Measurements from ENCODE around the gene EPRS1.

EPRS1 gene

DNA sequence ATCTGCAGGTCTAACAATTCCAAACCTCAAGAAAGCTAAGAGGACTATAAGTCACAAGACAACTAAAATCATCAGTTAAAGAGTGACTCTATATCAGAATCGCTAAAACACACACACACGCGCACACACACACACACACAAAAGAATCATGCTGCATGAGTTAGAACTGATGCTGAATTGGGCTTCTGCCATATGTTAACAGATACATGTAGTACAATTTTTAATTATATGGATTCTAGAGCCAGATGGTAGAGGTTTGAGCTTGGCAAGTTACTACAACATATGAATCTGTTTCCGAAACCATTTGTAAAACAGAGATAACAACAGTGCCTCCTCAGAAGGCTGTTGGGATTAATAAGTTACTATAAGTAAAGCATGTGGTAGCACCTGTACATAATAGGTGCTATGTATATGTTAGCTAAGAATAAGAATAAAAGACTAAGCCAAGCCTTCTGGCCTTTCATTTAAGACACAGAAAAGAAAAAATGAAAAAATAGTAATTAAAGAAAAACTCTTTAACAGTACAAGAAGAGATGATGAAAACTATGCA lies 17.9 kb downstream of the EPRS1 start:
- DNase-seq (ENCODE audit: low read depth): no peak
- H3K4me3 ChIP-seq (ENCODE audit: low read depth, low read length): no peak overlapping the region

DNA sequence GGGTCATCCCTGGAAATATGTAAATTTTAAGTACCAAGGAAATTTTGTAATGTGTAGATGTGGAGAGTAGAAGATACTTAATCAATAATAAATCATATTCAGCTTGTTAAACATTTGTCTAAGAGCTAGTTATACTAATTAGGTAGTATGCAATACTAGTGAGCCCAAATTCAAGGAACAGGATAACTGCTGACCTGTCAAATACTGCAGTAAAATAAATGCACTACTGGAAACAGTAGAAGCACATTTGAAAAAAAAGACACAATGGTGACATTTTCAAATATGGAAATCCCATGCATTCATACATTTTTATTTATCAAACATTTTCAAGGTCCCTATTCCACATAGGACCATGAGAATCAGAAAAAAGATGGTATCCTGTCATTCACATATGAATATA lies 27.2 kb downstream of the EPRS1 start:
- no peak for DNase-seq (ENCODE audit: low read depth)
- no peak overlapping the region for H3K4me3 ChIP-seq (ENCODE audit: low read depth, low read length)
- TF ChIP-seq MYC (IDR thresholded peaks at IDR 0.05; ENCODE audit: low read depth, low read length) (no peak), POLR2A (IDR thresholded peaks at IDR 0.05; ENCODE audit: extremely low read depth, insufficient read length) (no peak)
- TF ChIP-seq, protein P1, sequence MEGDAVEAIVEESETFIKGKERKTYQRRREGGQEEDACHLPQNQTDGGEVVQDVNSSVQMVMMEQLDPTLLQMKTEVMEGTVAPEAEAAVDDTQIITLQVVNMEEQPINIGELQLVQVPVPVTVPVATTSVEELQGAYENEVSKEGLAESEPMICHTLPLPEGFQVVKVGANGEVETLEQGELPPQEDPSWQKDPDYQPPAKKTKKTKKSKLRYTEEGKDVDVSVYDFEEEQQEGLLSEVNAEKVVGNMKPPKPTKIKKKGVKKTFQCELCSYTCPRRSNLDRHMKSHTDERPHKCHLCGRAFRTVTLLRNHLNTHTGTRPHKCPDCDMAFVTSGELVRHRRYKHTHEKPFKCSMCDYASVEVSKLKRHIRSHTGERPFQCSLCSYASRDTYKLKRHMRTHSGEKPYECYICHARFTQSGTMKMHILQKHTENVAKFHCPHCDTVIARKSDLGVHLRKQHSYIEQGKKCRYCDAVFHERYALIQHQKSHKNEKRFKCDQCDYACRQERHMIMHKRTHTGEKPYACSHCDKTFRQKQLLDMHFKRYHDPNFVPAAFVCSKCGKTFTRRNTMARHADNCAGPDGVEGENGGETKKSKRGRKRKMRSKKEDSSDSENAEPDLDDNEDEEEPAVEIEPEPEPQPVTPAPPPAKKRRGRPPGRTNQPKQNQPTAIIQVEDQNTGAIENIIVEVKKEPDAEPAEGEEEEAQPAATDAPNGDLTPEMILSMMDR (IDR thresholded peaks at IDR 0.05; ENCODE audit: low read depth, low read length): no peak
- TF ChIP-seq, protein P2, sequence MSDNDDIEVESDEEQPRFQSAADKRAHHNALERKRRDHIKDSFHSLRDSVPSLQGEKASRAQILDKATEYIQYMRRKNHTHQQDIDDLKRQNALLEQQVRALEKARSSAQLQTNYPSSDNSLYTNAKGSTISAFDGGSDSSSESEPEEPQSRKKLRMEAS (IDR thresholded peaks at IDR 0.05; ENCODE audit: low read depth, low read length): no peak

More for the DNA sequence above, 17.9 kb downstream of the EPRS1 start:
- no peak for TF ChIP-seq MYC (IDR thresholded peaks at IDR 0.05; ENCODE audit: low read depth, low read length)
- TF ChIP-seq, protein P1 (IDR thresholded peaks at IDR 0.05; ENCODE audit: low read depth, low read length): no peak
- TF ChIP-seq, protein P2 (IDR thresholded peaks at IDR 0.05; ENCODE audit: low read depth, low read length): no peak
- TF ChIP-seq POLR2A (IDR thresholded peaks at IDR 0.05; ENCODE audit: extremely low read depth, insufficient read length): no peak

DNA sequence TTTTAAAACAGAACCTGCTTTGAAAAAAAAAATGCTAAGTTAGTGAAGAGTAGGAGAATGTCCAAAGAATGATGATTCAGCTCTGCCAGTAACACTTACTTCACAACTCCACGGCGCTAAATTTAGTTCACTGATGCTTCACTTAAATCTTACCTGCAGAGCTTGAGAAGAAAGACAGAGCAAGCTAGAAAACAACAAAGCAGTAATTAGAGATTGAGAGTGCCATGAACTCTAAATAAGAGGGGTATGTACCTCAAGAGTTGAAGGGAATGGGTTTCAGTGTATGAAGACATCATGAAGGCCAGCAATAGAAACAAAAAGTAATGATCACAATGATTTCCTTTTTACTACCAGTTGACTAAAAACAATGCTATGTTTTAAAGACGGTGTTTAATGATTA lies 32.8 kb downstream of the EPRS1 start:
- DNase-seq (ENCODE audit: low read depth): no peak
- TF ChIP-seq POLR2A (IDR thresholded peaks at IDR 0.05; ENCODE audit: extremely low read depth, insufficient read length) (no peak), MYC (IDR thresholded peaks at IDR 0.05; ENCODE audit: low read depth, low read length) (no peak)
- TF ChIP-seq, protein P2 (IDR thresholded peaks at IDR 0.05; ENCODE audit: low read depth, low read length): no peak
- TF ChIP-seq, protein P1 (IDR thresholded peaks at IDR 0.05; ENCODE audit: low read depth, low read length): no peak
- no peak overlapping the region for H3K4me3 ChIP-seq (ENCODE audit: low read depth, low read length)

DNA sequence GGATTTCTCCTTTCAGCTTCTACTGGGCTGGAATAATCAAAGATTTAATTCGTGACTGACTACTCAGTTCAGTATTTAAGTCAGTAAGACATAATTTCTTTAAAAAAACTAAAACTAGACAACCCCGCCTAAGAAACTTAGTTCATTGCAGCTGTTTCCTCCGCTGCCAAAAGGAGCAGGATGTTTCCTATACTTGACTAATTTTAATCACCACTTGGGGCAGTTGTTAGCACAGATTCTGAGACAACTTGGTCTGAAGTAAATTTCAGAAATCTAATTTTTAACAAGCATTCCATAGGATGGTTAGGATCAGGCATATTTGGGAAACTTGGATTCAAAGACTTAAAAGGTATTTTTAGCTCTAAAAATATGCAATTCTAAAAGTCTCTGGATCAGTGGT lies 34.0 kb downstream of the EPRS1 start:
- TF ChIP-seq, protein P2 (IDR thresholded peaks at IDR 0.05; ENCODE audit: low read depth, low read length): no peak
- TF ChIP-seq MYC (IDR thresholded peaks at IDR 0.05; ENCODE audit: low read depth, low read length): no peak
- no peak for TF ChIP-seq POLR2A (IDR thresholded peaks at IDR 0.05; ENCODE audit: extremely low read depth, insufficient read length)
- TF ChIP-seq, protein P1 (IDR thresholded peaks at IDR 0.05; ENCODE audit: low read depth, low read length): no peak
- no peak overlapping the region for H3K4me3 ChIP-seq (ENCODE audit: low read depth, low read length)
- no peak for DNase-seq (ENCODE audit: low read depth)

DNA sequence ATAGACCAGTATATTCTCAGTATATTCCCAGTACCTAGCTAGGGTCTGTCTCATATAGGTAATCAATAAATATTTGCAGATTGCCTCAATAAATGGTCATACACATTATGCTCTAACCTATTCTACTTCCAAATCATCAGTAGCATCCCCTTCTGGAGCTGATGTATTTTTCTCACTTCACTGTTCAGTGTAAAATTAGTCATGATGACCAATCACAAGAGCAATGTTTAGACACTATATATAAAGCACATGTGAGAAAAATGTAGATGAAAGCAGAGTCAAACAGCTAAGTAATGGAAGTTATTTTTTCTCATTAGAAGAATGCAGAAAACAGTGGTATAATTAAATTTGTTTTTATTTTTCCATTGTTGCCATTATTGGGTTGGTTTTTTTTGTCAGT lies 34.7 kb downstream of the EPRS1 start:
- H3K4me3 ChIP-seq (ENCODE audit: low read depth, low read length): no peak overlapping the region
- TF ChIP-seq, protein P2 (IDR thresholded peaks at IDR 0.05; ENCODE audit: low read depth, low read length): no peak
- TF ChIP-seq, protein P1 (IDR thresholded peaks at IDR 0.05; ENCODE audit: low read depth, low read length): no peak
- TF ChIP-seq POLR2A (IDR thresholded peaks at IDR 0.05; ENCODE audit: extremely low read depth, insufficient read length) (no peak), MYC (IDR thresholded peaks at IDR 0.05; ENCODE audit: low read depth, low read length) (no peak)
- DNase-seq (ENCODE audit: low read depth): no peak

All from NB4 (cell line).